ENCODE data around the gene GATAD2B.

Gene GATAD2B

DNA sequence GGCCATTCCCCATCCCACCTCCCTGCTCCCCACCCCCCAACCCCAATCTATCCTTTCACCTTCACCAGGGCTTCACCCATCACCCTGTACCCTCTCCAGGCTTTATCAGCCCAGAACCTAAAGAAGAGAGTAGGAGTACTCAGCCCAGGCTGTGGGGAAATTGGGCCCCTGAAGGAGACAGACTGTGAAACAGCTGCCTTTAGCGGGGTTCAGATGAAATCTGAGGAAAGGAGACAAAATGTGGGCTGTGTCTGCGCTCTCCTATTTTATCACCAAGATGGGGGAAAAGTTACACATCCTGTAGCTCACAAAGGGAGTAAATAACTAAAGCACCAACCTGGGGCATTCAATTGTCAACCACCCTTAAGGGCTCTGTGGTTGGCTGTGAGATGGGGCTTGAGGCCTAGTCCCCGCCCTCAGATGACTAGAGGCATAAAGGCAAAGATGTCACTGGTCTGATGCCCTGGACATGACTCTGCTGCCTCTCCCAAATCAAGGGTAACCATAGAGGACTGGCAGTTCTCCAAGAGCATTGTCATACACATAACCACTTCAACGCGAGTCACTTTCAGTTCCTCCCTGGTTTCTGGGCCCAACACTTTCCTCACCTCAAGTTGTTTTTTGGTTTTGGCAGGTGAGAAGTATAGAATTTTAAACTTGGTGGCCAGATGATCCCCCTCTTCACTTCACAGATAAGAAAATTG is 117.6 kb downstream of the GATAD2B start:
- no peak overlapping the region for H3K27ac ChIP-seq (ENCODE audit: low read length)
- H3K36me3 ChIP-seq (ENCODE audit: insufficient read depth, low read depth, low read length) = peaks cover 36% of the 10 kb centered on the region
- H3K9me3 ChIP-seq (ENCODE audit: insufficient read depth, low read depth, low read length) = no peaks in the 10 kb centered on the region
- H3K4me1 ChIP-seq (ENCODE audit: insufficient read depth, low read length) = no peaks in the 10 kb centered on the region
- H3K27me3 ChIP-seq (ENCODE audit: insufficient read depth, low read length) = no peaks in the 10 kb centered on the region
- no peak overlapping the region for H3K9ac ChIP-seq (ENCODE audit: low read depth, low read length)
- H3K4me3 ChIP-seq (ENCODE audit: low read length) = no peak overlapping the region

DNA sequence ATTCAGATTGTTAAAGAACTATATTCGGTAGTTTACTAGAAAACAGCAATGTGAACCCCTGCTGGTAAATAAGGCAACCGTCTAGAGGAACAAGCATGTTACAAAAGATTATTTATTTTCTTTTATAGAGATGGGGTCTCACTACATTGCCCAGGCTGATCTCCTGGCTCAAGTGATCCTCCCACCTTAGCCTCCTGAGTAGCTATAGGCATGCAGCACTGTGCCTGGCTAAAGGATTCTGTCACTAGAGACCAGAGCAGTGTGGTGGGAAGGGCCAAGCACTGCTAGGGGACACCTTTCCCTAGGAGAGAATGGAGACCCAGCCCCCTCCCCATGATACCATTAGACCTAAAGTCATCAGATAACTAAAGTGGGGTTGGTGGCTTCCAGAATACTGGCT is 118.7 kb downstream of the GATAD2B start:
- Histone ChIP-seq H3K27me3 (ENCODE audit: insufficient read depth, low read length) (no peaks in the 10 kb centered on the region), H3K9me3 (ENCODE audit: insufficient read depth, low read depth, low read length) (no peaks in the 10 kb centered on the region), H3K4me1 (ENCODE audit: insufficient read depth, low read length) (no peaks in the 10 kb centered on the region), H3K4me3 (ENCODE audit: low read length) (no peak overlapping the region), H3K9ac (ENCODE audit: low read depth, low read length) (no peak overlapping the region), H3K36me3 (ENCODE audit: insufficient read depth, low read depth, low read length) (peaks cover 25% of the 10 kb centered on the region), H3K27ac (ENCODE audit: low read length) (no peak overlapping the region)

DNA sequence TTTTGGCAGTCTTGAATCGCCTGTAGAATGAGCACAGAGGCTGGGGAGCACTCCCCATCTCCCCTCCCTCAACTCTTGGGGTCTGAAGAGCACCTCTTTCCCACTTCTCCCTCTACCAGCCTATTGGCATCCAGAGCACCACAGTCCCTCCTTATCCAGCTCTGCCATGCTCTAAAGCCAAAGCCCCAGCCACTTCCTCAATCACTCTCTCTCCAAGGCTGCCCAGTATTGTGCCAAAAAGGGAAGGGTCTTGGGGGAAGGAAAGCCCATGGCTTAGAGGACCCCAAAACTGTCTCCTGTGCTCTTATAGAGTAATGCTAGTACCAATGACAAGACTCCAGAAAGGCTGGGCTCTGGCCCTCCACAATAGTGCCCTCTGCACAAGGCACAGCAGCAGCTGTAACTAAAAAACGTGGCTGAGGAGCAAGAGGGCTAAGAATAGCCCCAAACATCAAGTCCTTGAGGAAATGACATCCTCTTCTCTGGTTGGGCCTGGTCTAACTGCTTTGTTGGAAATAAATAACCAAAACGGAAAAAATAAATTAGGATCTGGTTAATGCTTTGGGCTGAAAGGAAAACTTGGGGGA is 119.2 kb downstream of the GATAD2B start:
- Histone ChIP-seq H3K27me3 (ENCODE audit: insufficient read depth, low read length) (no peaks in the 10 kb centered on the region), H3K9me3 (ENCODE audit: insufficient read depth, low read depth, low read length) (no peaks in the 10 kb centered on the region), H3K36me3 (ENCODE audit: insufficient read depth, low read depth, low read length) (peaks cover 20% of the 10 kb centered on the region), H3K4me3 (ENCODE audit: low read length) (no peak overlapping the region), H3K9ac (ENCODE audit: low read depth, low read length) (no peak overlapping the region), H3K27ac (ENCODE audit: low read length) (no peak overlapping the region), H3K4me1 (ENCODE audit: insufficient read depth, low read length) (no peaks in the 10 kb centered on the region)

- Histone ChIP-seq H3K36me3 (ENCODE audit: insufficient read depth, low read depth, low read length) (peaks cover 5% of the 10 kb centered on the region), H3K9me3 (ENCODE audit: insufficient read depth, low read depth, low read length) (no peaks in the 10 kb centered on the region), H3K27me3 (ENCODE audit: insufficient read depth, low read length) (no peaks in the 10 kb centered on the region), H3K27ac (ENCODE audit: low read length) (no peak overlapping the region), H3K9ac (ENCODE audit: low read depth, low read length) (no peak overlapping the region), H3K4me3 (ENCODE audit: low read length) (no peak overlapping the region), H3K4me1 (ENCODE audit: insufficient read depth, low read length) (no peaks in the 10 kb centered on the region)
Measured at GRCh38 chr1:153801786-153802697, 120.7 kb downstream of the GATAD2B start.

DNA sequence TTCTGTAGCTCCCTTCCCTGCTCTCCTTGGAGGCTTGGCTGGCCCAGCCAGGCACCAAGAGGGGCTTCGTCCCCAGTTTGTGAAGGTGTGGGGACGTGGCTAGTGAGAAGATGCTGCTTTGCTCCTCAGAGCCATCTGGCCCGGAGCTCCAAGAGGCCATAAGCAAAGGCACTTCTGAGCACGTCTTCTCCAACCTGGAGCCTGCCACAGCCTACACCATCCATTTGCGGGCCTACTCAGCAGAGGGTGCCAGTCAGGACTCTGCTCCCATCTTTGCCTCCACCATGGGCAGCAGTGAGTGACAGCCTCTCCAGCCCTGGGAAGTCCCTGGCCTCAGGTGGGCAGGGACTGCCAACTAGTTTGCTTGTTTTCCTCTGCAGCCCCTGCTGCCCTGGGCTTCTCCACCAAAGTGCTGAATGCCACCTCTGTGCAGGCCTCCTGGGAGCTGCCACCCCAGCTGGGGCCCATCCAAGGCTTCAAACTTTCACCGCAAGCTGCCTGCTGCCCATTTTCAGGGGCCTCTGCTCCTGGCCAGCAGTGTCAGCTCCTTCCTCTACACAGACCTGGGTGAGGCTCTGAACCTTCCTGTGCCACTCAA is 121.6 kb downstream of the GATAD2B start:
- no peak overlapping the region for H3K27ac ChIP-seq (ENCODE audit: low read length)
- no peaks in the 10 kb centered on the region for H3K4me1 ChIP-seq (ENCODE audit: insufficient read depth, low read length)
- H3K36me3 ChIP-seq (ENCODE audit: insufficient read depth, low read depth, low read length) = peaks cover 3% of the 10 kb centered on the region
- H3K27me3 ChIP-seq (ENCODE audit: insufficient read depth, low read length) = no peaks in the 10 kb centered on the region
- no peak overlapping the region for H3K9ac ChIP-seq (ENCODE audit: low read depth, low read length)
- no peaks in the 10 kb centered on the region for H3K9me3 ChIP-seq (ENCODE audit: insufficient read depth, low read depth, low read length)
- H3K4me3 ChIP-seq (ENCODE audit: low read length) = no peak overlapping the region

DNA sequence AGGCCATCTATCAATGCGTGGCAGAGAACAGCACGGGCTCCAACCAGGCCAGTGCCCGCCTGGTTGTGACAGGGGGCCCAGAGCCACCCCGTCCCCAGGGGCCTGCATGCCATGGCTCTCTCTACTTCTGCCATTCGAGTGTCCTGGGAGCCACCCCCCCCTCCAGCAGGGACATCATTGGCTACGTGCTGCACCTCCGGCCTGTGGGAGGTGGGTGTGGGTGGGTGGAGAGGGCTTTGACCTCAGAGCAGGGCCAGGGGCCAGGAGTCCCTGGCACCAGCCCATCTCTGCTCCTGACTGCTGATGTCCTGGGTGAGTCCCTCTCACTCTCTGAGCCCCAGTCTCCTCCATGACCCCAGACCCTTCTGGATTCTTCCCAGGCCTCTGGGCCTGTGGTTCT is 122.3 kb downstream of the GATAD2B start:
- H3K27ac ChIP-seq (ENCODE audit: low read length) = no peak overlapping the region
- H3K4me1 ChIP-seq (ENCODE audit: insufficient read depth, low read length) = no peaks in the 10 kb centered on the region

DNA sequence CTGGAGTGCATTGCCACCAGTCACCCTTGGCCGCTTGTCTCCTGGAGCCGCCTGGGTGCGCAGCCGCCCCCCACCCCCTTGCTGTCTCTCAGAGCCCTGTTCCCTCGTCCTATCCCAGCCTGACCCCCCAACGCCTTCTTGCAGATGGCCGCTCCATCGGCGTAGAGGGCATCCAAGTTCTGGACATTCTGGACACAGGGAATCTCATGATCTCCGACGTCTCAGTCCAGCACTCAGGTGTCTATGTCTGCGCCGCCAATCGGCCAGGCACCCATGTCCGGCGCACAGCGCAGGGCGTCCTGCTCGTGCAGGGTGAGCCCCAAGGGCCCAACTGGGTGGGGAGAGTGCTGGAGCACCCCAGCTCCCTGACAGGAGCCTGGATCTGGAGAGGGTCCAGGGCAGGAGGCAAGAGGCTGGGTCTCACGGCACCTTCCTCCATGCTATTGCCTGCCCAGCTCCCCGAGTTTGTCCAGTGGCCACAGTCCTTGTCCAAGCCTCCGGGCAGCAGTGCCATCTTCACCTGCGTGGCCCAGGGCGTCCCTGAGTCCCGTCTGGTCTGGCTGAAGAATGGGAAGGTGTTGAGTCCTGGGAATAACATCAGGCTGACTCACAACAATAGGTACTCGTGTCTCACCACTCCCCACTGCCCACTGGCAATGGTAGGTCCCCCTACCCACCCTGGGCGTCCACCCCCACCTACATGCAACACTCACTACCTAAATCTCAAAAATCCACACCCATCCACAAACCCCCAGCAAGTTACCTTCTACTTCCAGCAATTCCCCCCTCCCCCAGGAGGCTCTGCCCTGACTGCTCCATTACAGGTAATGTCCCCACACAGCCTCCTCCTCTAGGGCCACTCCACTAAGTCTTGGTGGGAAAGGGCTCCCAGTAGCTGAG is 123.0 kb downstream of the GATAD2B start:
- Histone ChIP-seq H3K4me1 (ENCODE audit: insufficient read depth, low read length) (no peaks in the 10 kb centered on the region; the same call in 1 of the 2 replicates), H3K4me3 (ENCODE audit: low read length) (no peak overlapping the region), H3K27me3 (ENCODE audit: insufficient read depth, low read length) (no peaks in the 10 kb centered on the region), H3K9ac (ENCODE audit: low read depth, low read length) (no peak overlapping the region), H3K36me3 (ENCODE audit: insufficient read depth, low read depth, low read length) (no peaks in the 10 kb centered on the region), H3K27ac (ENCODE audit: low read length) (no peak overlapping the region), H3K9me3 (ENCODE audit: insufficient read depth, low read depth, low read length) (no peaks in the 10 kb centered on the region)

More for the DNA sequence above, 122.3 kb downstream of the GATAD2B start:
- peaks cover 3% of the 10 kb centered on the region for H3K36me3 ChIP-seq (ENCODE audit: insufficient read depth, low read depth, low read length)
- no peak overlapping the region for H3K9ac ChIP-seq (ENCODE audit: low read depth, low read length)
- no peak overlapping the region for H3K4me3 ChIP-seq (ENCODE audit: low read length)
- no peaks in the 10 kb centered on the region for H3K9me3 ChIP-seq (ENCODE audit: insufficient read depth, low read depth, low read length)
- H3K27me3 ChIP-seq (ENCODE audit: insufficient read depth, low read length) = no peaks in the 10 kb centered on the region

- H3K4me1 ChIP-seq (ENCODE audit: insufficient read depth, low read length) = peaks cover 2% of the 10 kb centered on the region; the same call in 1 of the 2 replicates
- H3K9me3 ChIP-seq (ENCODE audit: insufficient read depth, low read depth, low read length) = no peaks in the 10 kb centered on the region
- H3K9ac ChIP-seq (ENCODE audit: low read depth, low read length) = no peak overlapping the region
- no peaks in the 10 kb centered on the region for H3K27me3 ChIP-seq (ENCODE audit: insufficient read depth, low read length)
- H3K27ac ChIP-seq (ENCODE audit: low read length) = no peak overlapping the region
- no peak overlapping the region for H3K4me3 ChIP-seq (ENCODE audit: low read length)
- no peaks in the 10 kb centered on the region for H3K36me3 ChIP-seq (ENCODE audit: insufficient read depth, low read depth, low read length)
Measured at GRCh38 chr1:153799016-153799415, 123.8 kb downstream of the GATAD2B start.

DNA sequence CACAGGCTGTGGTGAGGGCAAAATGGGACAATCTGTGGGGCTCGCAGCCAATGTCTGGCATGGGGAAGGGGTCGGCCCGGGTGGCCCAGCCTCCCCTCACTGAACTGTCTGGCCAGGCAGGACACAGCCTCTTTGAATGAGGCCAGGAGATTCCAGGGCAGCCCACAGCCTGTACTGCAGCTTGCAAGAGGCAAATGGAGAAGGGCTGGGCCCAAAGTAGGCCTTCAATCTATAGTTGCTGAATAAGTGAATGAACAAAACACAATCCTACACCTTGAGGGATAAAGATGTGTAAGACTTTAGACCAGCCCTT is 124.3 kb downstream of the GATAD2B start:
- Histone ChIP-seq H3K4me3 (ENCODE audit: low read length) (no peak overlapping the region), H3K9ac (ENCODE audit: low read depth, low read length) (no peak overlapping the region), H3K27ac (ENCODE audit: low read length) (no peak overlapping the region), H3K27me3 (ENCODE audit: insufficient read depth, low read length) (no peaks in the 10 kb centered on the region), H3K9me3 (ENCODE audit: insufficient read depth, low read depth, low read length) (no peaks in the 10 kb centered on the region), H3K4me1 (ENCODE audit: insufficient read depth, low read length) (peaks cover 8% of the 10 kb centered on the region; the same call in 1 of the 2 replicates), H3K36me3 (ENCODE audit: insufficient read depth, low read depth, low read length) (no peaks in the 10 kb centered on the region)

DNA sequence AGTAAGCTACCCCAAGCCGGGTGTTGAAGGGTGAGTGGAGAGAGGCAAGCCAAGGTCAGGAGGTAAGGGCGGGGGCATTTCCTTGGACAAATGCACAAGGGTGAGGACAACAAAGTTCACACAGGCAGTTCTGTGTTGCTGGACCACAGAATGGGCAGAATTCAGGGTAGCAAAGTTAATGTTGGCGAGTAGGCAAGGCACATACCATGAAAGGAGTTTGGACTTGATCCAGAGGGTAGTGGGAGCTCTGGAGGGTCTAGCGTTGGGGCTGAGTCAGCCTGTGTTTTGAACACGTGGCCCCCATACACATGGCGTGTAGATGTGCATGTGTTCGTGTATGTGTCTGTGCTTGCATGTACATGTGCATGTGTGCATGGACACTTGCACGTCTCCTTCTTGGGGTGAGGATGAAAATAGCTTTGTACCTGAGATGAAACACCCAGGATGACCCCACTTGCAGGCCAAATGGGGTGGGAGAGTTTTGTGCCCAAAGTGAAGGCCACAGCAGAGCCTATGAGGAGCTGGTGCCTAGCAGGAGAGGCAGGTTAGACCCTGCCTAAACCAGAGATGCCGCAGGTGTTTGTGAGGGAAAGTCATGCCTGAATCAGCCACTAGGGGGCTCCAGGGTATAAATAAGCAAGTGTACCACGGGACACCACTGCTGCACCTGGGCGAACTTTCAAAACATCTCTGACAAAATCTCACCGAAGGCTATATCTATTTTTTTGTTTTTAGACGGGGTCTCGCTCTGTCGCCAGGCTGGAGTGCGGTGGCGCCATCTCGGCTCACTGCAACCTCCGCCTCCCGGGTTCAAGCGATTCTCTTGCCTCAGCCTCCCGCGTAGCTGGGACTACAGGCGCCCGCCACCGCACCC is 125.7 kb downstream of the GATAD2B start:
- Histone ChIP-seq H3K36me3 (ENCODE audit: insufficient read depth, low read depth, low read length) (no peaks in the 10 kb centered on the region), H3K27ac (ENCODE audit: low read length) (no peak overlapping the region), H3K9ac (ENCODE audit: low read depth, low read length) (no peak overlapping the region), H3K4me1 (ENCODE audit: insufficient read depth, low read length) (peaks cover 8% of the 10 kb centered on the region; the same call in 1 of the 2 replicates), H3K4me3 (ENCODE audit: low read length) (no peak overlapping the region), H3K27me3 (ENCODE audit: insufficient read depth, low read length) (no peaks in the 10 kb centered on the region), H3K9me3 (ENCODE audit: insufficient read depth, low read depth, low read length) (no peaks in the 10 kb centered on the region)

Measured in iPS-20b (cell line).